Suprapubic skin (tissue), 3 donors: ENCODE data around the gene ARHGAP1.

Experiments
- CTCF ChIP-seq, 2 donors: fragments of 200-600 bp in 1 of 2; fragments of 450-650 bp in 1 of 2; sonication (generic) in 1 of 2; IDR thresholded peaks; one replicate each; pipeline ENCODE4 v1.5.1; 2016 to 2019; ENCODE audit warnings: antibody characterized with exemption in 2 of 2, mild to moderate bottlenecking in 1 of 2, moderate library complexity in 1 of 2
- POLR2A ChIP-seq, 2 donors: fragments of 450-650 bp; IDR thresholded peaks; one replicate each; pipeline ENCODE4 v1.6.1; 2017; ENCODE audit warnings: antibody characterized with exemption in 2 of 2, mild to moderate bottlenecking in 2 of 2, moderate library complexity in 2 of 2

DNA sequence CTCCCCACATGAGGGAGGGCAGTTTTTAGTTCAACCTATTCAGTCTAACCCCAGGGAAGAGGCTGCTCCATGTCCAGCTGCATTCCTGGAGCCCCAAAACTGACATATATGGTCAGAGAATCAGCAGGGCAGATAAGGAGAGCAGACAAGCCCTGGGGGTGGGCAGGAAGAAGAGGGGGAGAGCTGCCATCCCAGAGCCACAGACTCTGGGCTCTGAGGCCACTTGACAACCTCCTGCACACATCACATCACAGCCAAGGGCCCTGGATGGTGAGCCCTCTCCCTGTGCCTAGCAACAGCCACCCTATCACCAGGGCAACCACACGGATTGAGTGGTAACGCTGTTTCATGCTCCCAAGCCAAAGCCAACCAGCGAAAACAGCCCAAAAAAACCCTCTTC, 3.1 kb downstream of the ARHGAP1 start:
- TF ChIP-seq CTCF (IDR thresholded peaks at IDR 0.05), result no peak
- TF ChIP-seq POLR2A (IDR thresholded peaks at IDR 0.05), result no peak
